CD14-positive monocyte (primary cell): ENCODE data around the gene NKD2. TPM values are rescaled to one million over a fixed set of nuclear protein-coding genes. Genes with fewer than 3 reads are reported as not detected.

ENCODE experiments used
- DNase-seq, 3 donors: peaks; one replicate each; pipeline ENCODE4 v3.0.0-alpha.2; 2011 to 2022
- H2AFZ ChIP-seq: 2 replicates; pipeline ENCODE4 v1.6.0; 2012; ENCODE audit warnings: mild to moderate bottlenecking, low read depth, low read length, inconsistent platforms; ENCODE audit not compliant: insufficient read depth, poor library complexity, severe bottlenecking
- H3K27ac ChIP-seq, 2 donors: 1 replicate in 1 of 2; 2 replicates in 1 of 2; pipeline ENCODE4 v1.5.1; 2012 to 2013; ENCODE audit warnings: low read length in 2 of 2, control low read depth in 1 of 2, inconsistent platforms in 1 of 2, low read depth in 1 of 2, mild to moderate bottlenecking in 1 of 2
- H3K27me3 ChIP-seq, 2 donors: one replicate each; pipeline versions ENCODE4 v1.6.0 to v1.6.1; 2011 to 2013; ENCODE audit warnings: low read length in 2 of 2; ENCODE audit not compliant: control insufficient read depth in 2 of 2, insufficient read depth in 2 of 2
- H3K36me3 ChIP-seq, 2 donors: replicated peaks in 1 of 2; 1 replicate in 1 of 2; 2 replicates in 1 of 2; pipeline versions ENCODE4 v1.5.1 to v1.6.1; 2012 to 2013; ENCODE audit warnings: low read length in 2 of 2, control low read depth in 1 of 2, inconsistent platforms in 1 of 2, mild to moderate bottlenecking in 1 of 2; ENCODE audit not compliant: insufficient read depth in 2 of 2, control insufficient read depth in 1 of 2
- H3K4me1 ChIP-seq, 2 donors: 1 replicate in 1 of 2; 2 replicates in 1 of 2; pipeline versions ENCODE4 v1.5.1 to v1.6.1; 2012 to 2013; ENCODE audit warnings: low read length in 2 of 2, control low read depth in 1 of 2, inconsistent platforms in 1 of 2, mild to moderate bottlenecking in 1 of 2, moderate library complexity in 1 of 2; ENCODE audit not compliant: insufficient read depth in 2 of 2, control insufficient read depth in 1 of 2
- H3K4me2 ChIP-seq: replicated peaks from 2 replicates; pipeline ENCODE3; 2012; ENCODE audit warnings: low read length, moderate library complexity, mild to moderate bottlenecking; ENCODE audit not compliant: poor library complexity, severe bottlenecking; ENCODE audit errors: extremely low read depth
- H3K4me3 ChIP-seq, 3 experiments: fragments of 200-600 bp in 1 of 3; sonication (generic) in 1 of 3; replicated peaks in 1 of 3; 1 replicate in 2 of 3; 2 replicates in 1 of 3; pipeline ENCODE4 v1.5.1; 2011 to 2013; ENCODE audit warnings: low read length in 3 of 3, mild to moderate bottlenecking in 3 of 3, control low read depth in 2 of 3, low read depth in 2 of 3, inconsistent platforms in 1 of 3, moderate library complexity in 1 of 3
- H3K79me2 ChIP-seq: 2 replicates; pipeline ENCODE4 v1.6.0; 2012; ENCODE audit warnings: mild to moderate bottlenecking, control low read depth, inconsistent platforms, low read length, moderate library complexity; ENCODE audit not compliant: insufficient read depth
- H3K9ac ChIP-seq: 2 replicates; pipeline ENCODE4 v1.6.0; 2017; ENCODE audit warnings: low read length, mild to moderate bottlenecking; ENCODE audit not compliant: insufficient read depth, poor library complexity, severe bottlenecking
- H3K9me3 ChIP-seq, 2 donors: replicated peaks in 1 of 2; 1 replicate in 1 of 2; 2 replicates in 1 of 2; pipeline versions ENCODE4 v1.5.1 to v1.6.1; 2012 to 2013; ENCODE audit warnings: low read length in 2 of 2, control low read depth in 1 of 2; ENCODE audit not compliant: control insufficient read depth in 1 of 2, insufficient read depth in 1 of 2
- H4K20me1 ChIP-seq: 2 replicates; pipeline ENCODE4 v1.6.0; 2012; ENCODE audit warnings: mild to moderate bottlenecking, low read length, control low read depth, moderate library complexity; ENCODE audit not compliant: insufficient read depth
- H3K27ac Mint-ChIP-seq, 7 donors: one replicate each; pipeline ENCODE4 v1.8.0; 2020; ENCODE audit warnings: mild to moderate bottlenecking in 7 of 7, mixed read lengths in 7 of 7, moderate library complexity in 6 of 7, inconsistent platforms in 2 of 7
- H3K27me3 Mint-ChIP-seq, 3 donors: one replicate each; pipeline ENCODE4 v1.8.0; 2021 to 2022; ENCODE audit warnings: low read depth in 3 of 3, mild to moderate bottlenecking in 3 of 3, mixed read lengths in 3 of 3, moderate library complexity in 3 of 3, inconsistent platforms in 1 of 3
- H3K36me3 Mint-ChIP-seq, 2 donors: one replicate each; pipeline ENCODE4 v1.8.0; 2020; ENCODE audit warnings: mixed read lengths in 2 of 2, inconsistent platforms in 1 of 2, mild to moderate bottlenecking in 1 of 2
- H3K4me1 Mint-ChIP-seq: one replicate; pipeline ENCODE4 v1.8.0; 2020; ENCODE audit warnings: mild to moderate bottlenecking, mixed read lengths
- H3K4me3 Mint-ChIP-seq, 2 donors: one replicate each; pipeline ENCODE4 v1.8.0; 2020; ENCODE audit warnings: mild to moderate bottlenecking in 2 of 2, mixed read lengths in 2 of 2, moderate library complexity in 1 of 2
- H3K9me3 Mint-ChIP-seq, 7 donors: one replicate each; pipeline ENCODE4 v1.8.0; 2020 to 2022; ENCODE audit warnings: mixed read lengths in 7 of 7, mild to moderate bottlenecking in 6 of 7, moderate library complexity in 6 of 7, inconsistent platforms in 2 of 7
- WGBS: methylation state at CpG from one replicate; pipeline ENCODE4 v1.1.5; 2013; ENCODE audit warnings: missing lambda C conversion rate; ENCODE audit not compliant: insufficient coverage; 5-methylcytosine and 5-hydroxymethylcytosine counted together
- intact Hi-C, 2 donors: fragments of 100-400 bp; cut with micrococcal nuclease; formaldehyde crosslinking; loops; one replicate each; pipeline versions ENCODE4 v1.15.0 to v1.15.1; 2023
- polyA plus RNA-seq, 3 donors: library from polyadenylated mRNA; depleted of rRNA in 1 of 3; unstranded in 2 of 3; stranded (reverse) in 1 of 3; fragments of 300-500 nt in 2 of 3; fragments of >200 nt in 1 of 3; fragmentation: Illumina TruSeq in 2 of 3; gene quantifications; 1 replicate in 2 of 3; 2 replicates in 1 of 3; pipeline ENCODE4 v1.2.3, GENCODE V29; 2012 to 2021
- TF ChIP-seq, protein P1 (sequence below): fragments of 200-600 bp; IDR thresholded peaks from one replicate; pipeline ENCODE4 v1.8.0; 2022; ENCODE audit warnings: antibody characterized with exemption, mild to moderate bottlenecking

NKD2 gene
- polyA plus RNA-seq, 3 donors, result not detected

DNA sequence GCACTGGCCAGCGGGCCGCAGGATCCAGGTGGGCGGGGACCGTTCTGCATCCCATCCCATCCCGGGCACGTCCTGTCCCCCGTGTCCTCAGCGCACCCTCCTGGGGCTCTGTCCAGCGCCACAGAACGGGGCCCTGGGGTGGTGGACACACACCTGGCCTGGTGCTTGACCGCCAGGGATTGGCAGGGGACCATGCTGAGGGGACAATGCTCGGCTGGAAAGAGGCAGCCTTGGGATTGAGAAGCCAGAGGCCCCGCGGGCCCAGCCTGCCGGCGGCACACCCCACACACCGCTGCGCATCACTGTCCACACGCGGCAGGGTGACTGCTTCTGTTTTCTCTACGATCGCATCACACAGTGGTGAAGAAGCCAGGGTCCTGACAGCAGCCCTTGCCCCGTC, 70.2 kb downstream of the NKD2 start:
- Histone ChIP-seq H3K79me2 (no peaks in the 10 kb centered on the region), H3K4me2 (no peak overlapping the region), H3K9me3 (no peaks in the 10 kb centered on the region), H3K27ac (no peak overlapping the region), H3K36me3 (peaks cover 27 to 37% of the 10 kb centered on the region in 2 donors), H3K9ac (no peak overlapping the region), H4K20me1 (peaks cover 8% of the 10 kb centered on the region), H2AFZ (no peak overlapping the region), H3K27me3 (no peaks in the 10 kb centered on the region), H3K4me3 (no peak overlapping the region), H3K4me1 (no peaks in the 10 kb centered on the region)
- TF ChIP-seq, protein P1, sequence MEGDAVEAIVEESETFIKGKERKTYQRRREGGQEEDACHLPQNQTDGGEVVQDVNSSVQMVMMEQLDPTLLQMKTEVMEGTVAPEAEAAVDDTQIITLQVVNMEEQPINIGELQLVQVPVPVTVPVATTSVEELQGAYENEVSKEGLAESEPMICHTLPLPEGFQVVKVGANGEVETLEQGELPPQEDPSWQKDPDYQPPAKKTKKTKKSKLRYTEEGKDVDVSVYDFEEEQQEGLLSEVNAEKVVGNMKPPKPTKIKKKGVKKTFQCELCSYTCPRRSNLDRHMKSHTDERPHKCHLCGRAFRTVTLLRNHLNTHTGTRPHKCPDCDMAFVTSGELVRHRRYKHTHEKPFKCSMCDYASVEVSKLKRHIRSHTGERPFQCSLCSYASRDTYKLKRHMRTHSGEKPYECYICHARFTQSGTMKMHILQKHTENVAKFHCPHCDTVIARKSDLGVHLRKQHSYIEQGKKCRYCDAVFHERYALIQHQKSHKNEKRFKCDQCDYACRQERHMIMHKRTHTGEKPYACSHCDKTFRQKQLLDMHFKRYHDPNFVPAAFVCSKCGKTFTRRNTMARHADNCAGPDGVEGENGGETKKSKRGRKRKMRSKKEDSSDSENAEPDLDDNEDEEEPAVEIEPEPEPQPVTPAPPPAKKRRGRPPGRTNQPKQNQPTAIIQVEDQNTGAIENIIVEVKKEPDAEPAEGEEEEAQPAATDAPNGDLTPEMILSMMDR, result no peak
- peaks cover 37 to 52% of the 10 kb centered on the region in 2 donors for H3K36me3 Mint-ChIP-seq
- DNase-seq, result no peak
- WGBS, result 95% methylated on average over 22 of the region's 23 CpGs
- peaks cover 0 to 4% (median 0%) of the 10 kb centered on the region in 7 donors for H3K9me3 Mint-ChIP-seq
- no peak overlapping the region for H3K4me3 Mint-ChIP-seq
- intact Hi-C loops, result no loop called here
- H3K27ac Mint-ChIP-seq, result no peak overlapping the region
- H3K4me1 Mint-ChIP-seq, result no peaks in the 10 kb centered on the region
- peaks cover 0 to 2% (median 0%) of the 10 kb centered on the region in 3 donors for H3K27me3 Mint-ChIP-seq

DNA sequence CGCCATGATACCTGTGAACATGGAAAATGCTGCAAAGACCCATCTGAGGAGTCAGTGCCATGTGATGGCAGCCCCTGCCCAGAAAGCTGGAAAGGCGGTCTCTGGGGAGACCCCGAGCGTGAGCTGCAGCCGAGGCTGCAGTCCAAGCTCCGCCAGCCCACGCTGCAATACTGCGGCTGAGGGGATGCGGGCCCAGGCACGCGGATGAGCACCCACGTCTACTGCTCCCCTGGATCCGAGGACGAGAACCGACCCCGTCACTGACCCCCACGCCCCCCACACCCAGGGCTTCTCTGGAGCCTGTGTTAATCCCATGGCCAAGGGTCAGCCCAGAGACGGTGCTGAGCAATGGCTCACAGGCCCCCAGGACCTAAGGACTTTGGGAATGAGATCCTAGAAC, 70.9 kb downstream of the NKD2 start:
- intact Hi-C loops, result no loop called here
- H3K9ac ChIP-seq, result no peak overlapping the region
- H3K9me3 Mint-ChIP-seq, result peaks cover 0 to 4% (median 0%) of the 10 kb centered on the region in 7 donors
- H3K4me1 ChIP-seq, result no peaks in the 10 kb centered on the region
- no peak overlapping the region for H3K27ac Mint-ChIP-seq
- peaks cover 4% of the 10 kb centered on the region for H4K20me1 ChIP-seq
- no peaks in the 10 kb centered on the region for H3K9me3 ChIP-seq
- H3K36me3 ChIP-seq, result peaks cover 31 to 43% of the 10 kb centered on the region in 2 donors
- no peak for DNase-seq
- peaks cover 39 to 52% of the 10 kb centered on the region in 2 donors for H3K36me3 Mint-ChIP-seq
- H3K27ac ChIP-seq, result no peak overlapping the region
- H3K4me2 ChIP-seq, result no peak overlapping the region
- H2AFZ ChIP-seq, result no peak overlapping the region
- H3K4me1 Mint-ChIP-seq, result no peaks in the 10 kb centered on the region
- no peak overlapping the region for H3K4me3 Mint-ChIP-seq
- H3K4me3 ChIP-seq, result no peak overlapping the region
- 96% methylated on average over 18 of the region's 18 CpGs for WGBS
- TF ChIP-seq, protein P1, result no peak
- H3K27me3 ChIP-seq, result no peaks in the 10 kb centered on the region
- H3K27me3 Mint-ChIP-seq, result peaks cover 0 to 2% (median 0%) of the 10 kb centered on the region in 3 donors
- H3K79me2 ChIP-seq, result no peaks in the 10 kb centered on the region
